GM19025 (cell line): ENCODE data around the gene GRID1.
"Not testable (repeated sequence)": the region's sequence is repeated elsewhere in the genome, so short reads cannot be mapped to it uniquely, and the experiment has no call there.

Experiments used
- ATAC-seq: cut with Tn5 transposase; IDR thresholded peaks from one replicate; pipeline ENCODE4 v1.9.1; 2021; ENCODE audit warnings: mild to moderate bottlenecking, low read depth, moderate library complexity; ENCODE audit not compliant: unreplicated experiment

GRID1 gene

GRCh38 chr10:86076497-86076896, 290.1 kb downstream of the GRID1 start:
- ATAC-seq = not testable (repeated sequence)

DNA sequence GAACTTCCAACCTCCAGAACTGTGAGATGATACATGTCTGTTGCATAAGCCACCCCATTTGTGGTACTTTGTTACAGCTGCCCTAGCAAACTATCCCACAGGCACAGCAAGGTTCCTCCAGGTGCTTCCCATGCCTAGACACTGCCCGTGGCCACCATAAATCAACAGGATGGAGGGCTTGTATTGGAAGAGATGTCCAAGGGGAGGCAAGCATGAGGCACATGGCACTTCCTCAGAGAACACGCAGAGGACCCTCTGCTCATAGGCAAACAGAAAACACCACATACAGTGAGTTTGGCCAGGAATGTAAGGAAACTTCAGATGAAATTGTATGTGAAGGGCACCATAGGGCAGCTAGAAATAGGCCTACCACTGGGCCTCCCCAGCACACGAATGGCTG, 291.1 kb downstream of the GRID1 start:
- no peak for ATAC-seq

- ATAC-seq = no peak
These were observed 292.3 kb downstream of the GRID1 start for GRCh38 chr10:86074294-86074693.

DNA sequence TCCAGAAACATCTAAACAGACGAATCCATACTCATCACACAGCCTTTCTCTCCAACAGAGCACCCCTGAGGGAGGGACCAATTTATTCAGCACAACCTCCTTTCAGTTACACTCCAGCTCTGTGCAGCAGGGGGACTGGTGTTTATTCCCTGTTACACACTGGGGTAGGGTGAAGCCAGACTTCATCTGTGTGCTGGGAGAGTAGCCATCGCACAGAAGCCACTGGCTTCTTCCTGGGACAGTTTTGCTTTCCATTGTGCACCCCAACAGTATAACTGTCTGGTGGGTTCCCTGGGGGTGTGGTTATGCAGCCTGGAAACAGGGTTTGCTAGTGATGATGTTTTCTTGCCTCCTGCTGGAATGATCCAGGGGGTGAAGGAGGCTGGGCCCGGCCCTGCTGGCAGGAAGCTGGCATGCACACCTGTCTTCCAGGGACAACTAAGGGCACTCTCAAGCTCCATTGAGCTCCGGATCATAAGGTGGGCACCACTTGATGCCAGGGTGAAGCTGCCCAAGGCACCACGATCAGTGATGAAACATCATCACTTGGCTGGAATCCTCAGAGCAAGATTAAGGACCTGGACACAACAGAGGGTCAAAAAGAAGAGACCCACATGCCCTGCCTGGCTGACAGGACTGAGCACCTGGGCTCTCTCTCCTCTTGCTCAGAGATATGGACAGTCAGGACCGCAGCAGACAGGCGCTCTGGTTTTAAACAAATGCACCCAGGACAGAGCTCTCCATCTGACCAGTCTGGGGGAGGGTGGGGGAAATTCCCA, 293.2 kb downstream of the GRID1 start:
- no peak for ATAC-seq

- no peak for ATAC-seq
These were observed 294.2 kb downstream of the GRID1 start for GRCh38 chr10:86072413-86072812.

- no peak for ATAC-seq
These were observed 294.8 kb downstream of the GRID1 start for GRCh38 chr10:86071758-86072157.

DNA sequence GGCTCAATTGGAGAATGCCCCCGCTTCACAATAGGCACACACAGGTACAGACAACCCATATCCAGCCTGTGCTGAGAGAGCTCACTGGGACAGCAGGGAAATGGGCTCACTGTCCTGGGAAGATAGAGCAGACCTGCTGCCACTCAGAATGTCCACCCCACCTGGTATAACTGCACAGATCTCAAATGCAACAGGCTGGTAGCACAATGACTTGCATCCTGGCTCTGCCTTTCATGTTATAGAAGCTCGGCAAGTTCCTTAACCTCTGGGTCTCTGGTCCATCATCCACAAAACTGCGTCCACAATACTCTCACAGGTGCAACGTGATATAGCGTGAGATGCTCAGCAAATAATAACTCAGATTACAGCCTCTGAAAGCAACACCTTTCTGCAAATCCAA, 295.4 kb downstream of the GRID1 start:
- ATAC-seq = no peak

GRCh38 chr10:86070278-86070677, 296.3 kb downstream of the GRID1 start:
- ATAC-seq = no peak

- no peak for ATAC-seq
These were observed 298.2 kb downstream of the GRID1 start for GRCh38 chr10:86068231-86069054.

- ATAC-seq = no peak
These were observed 299.1 kb downstream of the GRID1 start for GRCh38 chr10:86067436-86068050.

GRCh38 chr10:86066696-86067095, 299.9 kb downstream of the GRID1 start:
- ATAC-seq = no peak

DNA sequence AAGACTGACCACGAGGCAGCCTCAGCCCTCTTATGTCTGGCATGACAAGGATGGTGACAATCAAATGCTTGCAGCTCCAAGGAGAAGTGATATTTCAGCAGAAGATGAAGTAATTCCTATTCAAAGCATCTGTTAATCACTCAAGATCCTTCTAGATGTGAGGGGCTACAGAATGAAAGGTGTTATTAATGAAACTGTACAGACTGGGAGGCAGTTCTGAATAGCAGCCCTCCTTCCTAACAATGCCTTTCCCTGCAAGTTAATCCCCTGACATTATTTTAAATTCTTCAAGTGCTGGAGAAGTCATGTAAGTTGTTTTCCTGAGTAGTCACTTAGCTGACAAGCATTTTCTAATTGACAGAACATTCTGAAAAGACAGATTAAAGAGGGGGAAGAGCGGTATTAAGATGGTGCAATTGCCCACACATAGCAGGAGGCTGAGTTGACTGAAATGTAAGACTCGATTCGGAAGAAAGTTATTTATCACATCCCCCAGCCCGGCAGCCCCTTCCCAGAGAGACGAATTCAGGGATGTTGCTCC, 300.8 kb downstream of the GRID1 start:
- no peak for ATAC-seq

GRCh38 chr10:86064931-86065662, 301.5 kb downstream of the GRID1 start:
- no peak for ATAC-seq

DNA sequence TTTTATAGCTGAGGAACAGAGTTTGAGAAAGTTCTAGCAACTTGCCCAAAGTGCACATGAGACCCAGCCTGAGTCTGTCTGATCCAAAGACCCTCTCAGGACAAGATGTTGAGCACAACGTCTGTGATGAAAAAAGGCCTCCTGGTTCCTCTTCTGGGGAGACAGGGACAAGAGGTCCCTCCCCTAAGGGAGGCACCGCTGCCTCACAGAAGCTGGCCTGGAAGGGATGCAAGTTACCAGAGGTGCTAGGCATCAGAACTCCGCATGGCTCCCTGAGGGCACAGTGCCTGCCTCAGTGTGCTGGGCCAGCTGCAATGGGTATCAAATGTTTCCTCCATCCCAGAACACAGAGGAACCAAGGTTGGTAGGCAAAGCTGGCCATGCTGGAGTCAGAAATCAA, 302.4 kb downstream of the GRID1 start:
- ATAC-seq = no peak

- no peak for ATAC-seq
These were observed 303.3 kb downstream of the GRID1 start for GRCh38 chr10:86063341-86063740.

GRCh38 chr10:86062647-86063145, 303.9 kb downstream of the GRID1 start:
- ATAC-seq = no peak

GRCh38 chr10:86062198-86062550, 304.4 kb downstream of the GRID1 start:
- no peak for ATAC-seq

- ATAC-seq = no peak
These were observed 305.1 kb downstream of the GRID1 start for GRCh38 chr10:86061278-86062197.
